ENCODE results near the gene PMM1. TPM values are rescaled to one million over a fixed set of nuclear protein-coding genes. Genes with fewer than 3 reads are reported as not detected.
"Not testable (repeated sequence)": the region's sequence is repeated elsewhere in the genome, so short reads cannot be mapped to it uniquely, and the experiment has no call there.

Gene PMM1
- total RNA-seq, 1 donor from 2014 or later: 17.4 TPM

DNA sequence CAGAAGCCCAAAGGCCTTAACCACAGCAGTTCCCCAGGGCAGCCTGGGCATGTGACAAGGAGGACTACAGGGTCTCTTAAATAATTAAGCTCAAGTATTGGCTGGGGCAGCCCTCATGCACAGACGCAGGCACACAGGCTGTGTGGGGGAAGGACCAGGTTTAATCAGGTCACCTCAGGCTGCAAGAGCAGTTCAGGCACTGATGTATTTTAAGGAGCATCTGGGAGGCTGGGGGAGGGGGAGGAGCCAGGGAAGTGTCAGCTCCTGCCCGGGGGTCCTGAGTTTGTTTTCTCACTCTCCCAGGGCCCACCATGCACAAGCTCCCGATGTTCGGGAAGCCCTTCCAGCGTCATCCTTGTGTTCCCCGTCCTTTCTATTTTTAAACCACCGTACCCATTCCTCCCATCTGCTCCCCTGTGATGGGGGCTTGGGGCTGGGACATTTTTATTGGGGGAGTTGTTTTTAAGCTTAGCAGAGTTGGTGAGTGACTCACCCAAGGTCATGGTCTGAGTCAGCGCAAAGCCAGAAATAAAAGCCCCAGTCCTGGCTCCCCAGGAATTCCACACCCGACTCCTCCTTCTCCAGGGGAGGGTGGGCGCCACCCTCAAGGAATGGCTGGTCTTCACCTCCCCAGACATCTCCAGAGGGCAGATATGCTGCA, 26.5 kb downstream of the PMM1 start:
- FAIRE-seq (no peak), DNase-seq (ENCODE audit: low read depth) (peak; percentile 56)
- Histone ChIP-seq H3K4me3 (ENCODE audit: low read depth, low read length) (no peak overlapping the region), H3K27me3 (ENCODE audit: control insufficient read depth, insufficient read depth, low read length) (peaks cover 10% of the 10 kb centered on the region), H3K36me3 (ENCODE audit: control insufficient read depth, insufficient read depth, low read length) (no peaks in the 10 kb centered on the region)
- TF ChIP-seq, protein P1, sequence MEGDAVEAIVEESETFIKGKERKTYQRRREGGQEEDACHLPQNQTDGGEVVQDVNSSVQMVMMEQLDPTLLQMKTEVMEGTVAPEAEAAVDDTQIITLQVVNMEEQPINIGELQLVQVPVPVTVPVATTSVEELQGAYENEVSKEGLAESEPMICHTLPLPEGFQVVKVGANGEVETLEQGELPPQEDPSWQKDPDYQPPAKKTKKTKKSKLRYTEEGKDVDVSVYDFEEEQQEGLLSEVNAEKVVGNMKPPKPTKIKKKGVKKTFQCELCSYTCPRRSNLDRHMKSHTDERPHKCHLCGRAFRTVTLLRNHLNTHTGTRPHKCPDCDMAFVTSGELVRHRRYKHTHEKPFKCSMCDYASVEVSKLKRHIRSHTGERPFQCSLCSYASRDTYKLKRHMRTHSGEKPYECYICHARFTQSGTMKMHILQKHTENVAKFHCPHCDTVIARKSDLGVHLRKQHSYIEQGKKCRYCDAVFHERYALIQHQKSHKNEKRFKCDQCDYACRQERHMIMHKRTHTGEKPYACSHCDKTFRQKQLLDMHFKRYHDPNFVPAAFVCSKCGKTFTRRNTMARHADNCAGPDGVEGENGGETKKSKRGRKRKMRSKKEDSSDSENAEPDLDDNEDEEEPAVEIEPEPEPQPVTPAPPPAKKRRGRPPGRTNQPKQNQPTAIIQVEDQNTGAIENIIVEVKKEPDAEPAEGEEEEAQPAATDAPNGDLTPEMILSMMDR (IDR thresholded peaks at IDR 0.05; ENCODE audit: insufficient read depth, low read length, severe bottlenecking): no peak

DNA sequence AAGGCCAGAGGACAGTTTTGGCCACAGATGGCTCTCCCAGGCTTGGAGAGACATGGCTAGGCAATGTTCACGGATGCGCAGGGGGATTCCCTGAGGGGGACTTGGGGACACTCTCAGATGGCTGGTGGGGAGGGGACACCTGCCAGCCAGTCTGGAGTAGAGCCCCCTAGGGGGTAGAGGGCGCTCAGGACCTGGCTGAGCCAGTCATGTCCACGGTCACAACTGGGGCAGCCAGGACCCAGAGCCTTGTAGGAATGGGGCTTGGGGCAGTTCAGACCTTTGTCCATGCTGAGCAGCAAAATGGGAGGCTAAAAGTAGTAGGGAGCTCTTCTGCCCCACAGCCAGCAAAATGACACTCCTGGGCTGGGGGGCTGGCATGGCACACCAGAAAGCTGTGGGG, 27.2 kb downstream of the PMM1 start:
- no peaks in the 10 kb centered on the region for H3K36me3 ChIP-seq (ENCODE audit: control insufficient read depth, insufficient read depth, low read length)
- no peak overlapping the region for H3K4me3 ChIP-seq (ENCODE audit: low read depth, low read length)
- TF ChIP-seq, protein P1 (IDR thresholded peaks at IDR 0.05; ENCODE audit: insufficient read depth, low read length, severe bottlenecking): no peak
- no peak for DNase-seq (ENCODE audit: low read depth)
- no peak for FAIRE-seq
- H3K27me3 ChIP-seq (ENCODE audit: control insufficient read depth, insufficient read depth, low read length): peaks cover 10% of the 10 kb centered on the region

DNA sequence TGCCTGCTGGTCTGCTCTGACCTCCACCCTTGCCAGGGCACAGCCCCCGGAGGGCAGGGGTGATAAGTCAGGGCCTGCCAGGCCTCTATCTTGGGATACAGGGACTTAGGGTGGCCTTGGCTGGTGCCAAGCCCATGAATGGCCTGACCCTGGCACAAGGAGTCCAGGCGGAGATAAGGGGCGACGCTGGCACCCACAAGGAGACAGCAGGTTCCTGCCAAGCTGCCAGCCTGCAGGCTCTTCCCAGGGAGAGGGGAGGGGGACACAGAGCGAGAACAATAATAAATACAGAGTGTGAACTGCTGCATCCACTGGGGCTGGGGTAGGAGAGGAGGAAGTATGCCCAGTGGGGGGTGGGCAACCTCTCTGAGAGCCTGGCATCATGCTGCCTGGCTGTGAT, 27.9 kb downstream of the PMM1 start:
- FAIRE-seq (no peak), DNase-seq (ENCODE audit: low read depth) (no peak)
- Histone ChIP-seq H3K27me3 (ENCODE audit: control insufficient read depth, insufficient read depth, low read length) (peaks cover 10% of the 10 kb centered on the region), H3K36me3 (ENCODE audit: control insufficient read depth, insufficient read depth, low read length) (no peaks in the 10 kb centered on the region), H3K4me3 (ENCODE audit: low read depth, low read length) (no peak overlapping the region)
- TF ChIP-seq, protein P1 (IDR thresholded peaks at IDR 0.05; ENCODE audit: insufficient read depth, low read length, severe bottlenecking): no peak

DNA sequence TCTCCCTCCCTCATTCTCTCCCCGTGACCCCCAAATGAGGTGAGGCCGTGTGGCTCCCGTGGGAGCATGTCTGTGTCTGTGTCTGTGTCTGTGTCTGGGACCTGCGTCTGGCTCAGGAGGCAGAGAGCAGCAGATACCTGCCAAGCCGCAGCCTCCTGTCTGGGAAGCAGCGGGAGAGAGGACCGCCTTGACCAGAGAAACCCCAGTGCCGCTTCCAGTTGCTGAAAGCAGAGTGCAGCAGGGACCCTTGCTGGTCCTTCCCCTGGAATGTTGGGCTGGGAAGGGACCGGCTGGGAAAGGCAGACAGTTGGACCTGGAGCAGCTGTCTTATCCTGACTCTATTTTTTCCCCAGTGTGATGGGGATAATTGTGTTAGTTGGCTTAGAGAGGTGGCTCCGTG, 28.3 kb downstream of the PMM1 start:
- no peak for DNase-seq (ENCODE audit: low read depth)
- Histone ChIP-seq H3K27me3 (ENCODE audit: control insufficient read depth, insufficient read depth, low read length) (peaks cover 10% of the 10 kb centered on the region), H3K4me3 (ENCODE audit: low read depth, low read length) (no peak overlapping the region), H3K36me3 (ENCODE audit: control insufficient read depth, insufficient read depth, low read length) (no peaks in the 10 kb centered on the region)
- no peak for FAIRE-seq
- TF ChIP-seq, protein P1 (IDR thresholded peaks at IDR 0.05; ENCODE audit: insufficient read depth, low read length, severe bottlenecking): no peak

DNA sequence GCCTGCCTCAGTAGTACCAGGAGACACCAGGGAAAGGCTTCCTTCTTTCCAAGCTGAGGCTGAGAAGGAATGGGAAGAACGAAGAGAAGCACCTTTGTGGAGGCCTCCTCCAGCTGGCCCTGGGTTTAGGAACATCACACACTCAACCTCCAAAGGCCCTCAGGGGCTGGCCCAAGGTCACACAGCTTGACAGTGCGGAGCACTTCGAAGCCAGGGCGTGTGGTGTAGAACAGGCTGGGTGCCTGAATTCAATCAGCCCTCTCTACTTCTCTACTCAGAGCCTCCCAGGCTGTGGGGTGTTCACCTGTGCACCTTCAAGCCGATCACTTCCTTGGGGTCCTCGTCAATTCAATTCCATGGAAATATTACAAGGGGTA, 29.6 kb downstream of the PMM1 start:
- no peak overlapping the region for H3K4me3 ChIP-seq (ENCODE audit: low read depth, low read length)
- DNase-seq (ENCODE audit: low read depth): no peak
- H3K27me3 ChIP-seq (ENCODE audit: control insufficient read depth, insufficient read depth, low read length): peaks cover 10% of the 10 kb centered on the region
- TF ChIP-seq, protein P1 (IDR thresholded peaks at IDR 0.05; ENCODE audit: insufficient read depth, low read length, severe bottlenecking): no peak
- no peaks in the 10 kb centered on the region for H3K36me3 ChIP-seq (ENCODE audit: control insufficient read depth, insufficient read depth, low read length)
- FAIRE-seq: no peak

DNA sequence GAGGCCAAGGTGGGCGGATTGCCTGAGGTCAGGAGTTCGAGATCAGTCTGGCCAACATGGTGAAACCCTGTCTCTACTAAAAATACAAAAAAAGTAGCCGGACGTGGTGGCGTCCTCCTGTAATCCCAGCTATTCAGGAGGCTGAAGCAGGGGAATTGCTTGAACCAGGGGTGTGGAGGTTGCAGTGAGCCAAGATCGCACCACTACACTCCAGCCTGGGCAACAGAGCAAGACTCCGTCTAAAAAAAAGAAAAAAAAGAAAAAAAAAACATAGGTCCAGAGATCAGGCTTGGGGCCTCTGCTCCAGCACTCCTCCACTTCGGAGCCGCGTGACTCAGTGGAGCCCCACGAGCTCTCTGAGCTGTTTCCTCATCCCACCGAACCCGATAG, 31.4 kb downstream of the PMM1 start:
- H3K36me3 ChIP-seq (ENCODE audit: control insufficient read depth, insufficient read depth, low read length); DNase-seq (ENCODE audit: low read depth); FAIRE-seq; H3K4me3 ChIP-seq (ENCODE audit: low read depth, low read length): not testable (repeated sequence)
- peaks cover 10% of the 10 kb centered on the region for H3K27me3 ChIP-seq (ENCODE audit: control insufficient read depth, insufficient read depth, low read length)
